ENCODE results near the gene CDK7.

Gene CDK7

DNA sequence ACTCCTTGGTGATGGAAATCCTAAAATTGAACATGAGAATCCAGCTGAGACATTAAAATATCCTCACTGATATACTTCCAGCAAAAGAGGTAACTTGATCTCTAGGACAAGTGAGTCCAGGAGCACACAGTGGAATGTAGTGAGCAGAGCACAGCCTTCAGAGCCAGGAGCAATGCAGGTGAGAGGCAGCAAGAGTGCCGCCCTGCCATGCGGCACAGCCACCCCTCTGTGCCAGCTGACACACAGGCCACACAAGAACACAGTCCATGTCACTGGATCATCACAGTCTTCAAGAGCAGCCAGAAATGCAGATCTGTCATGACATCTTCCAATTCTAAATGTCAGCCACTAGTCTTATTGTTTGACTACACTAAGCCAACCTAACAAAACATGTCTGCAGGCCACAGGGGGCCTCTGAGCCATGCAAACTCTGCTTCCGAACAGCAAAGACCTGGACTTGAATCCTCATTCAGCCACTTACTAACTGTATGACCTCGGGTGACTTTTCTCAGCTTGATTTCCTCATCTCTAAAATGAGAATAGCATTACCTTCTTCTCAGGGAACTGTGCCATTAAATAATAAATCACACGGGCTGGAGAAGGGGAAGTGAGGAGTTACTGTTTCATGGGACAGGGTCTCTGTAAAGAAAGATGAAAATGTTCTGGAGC lies 50.9 kb downstream of the CDK7 start:
- 0 out of 2 replicates have a peak, but pooled peaks cover 2% of the 10 kb centered on the region for H3K4me1 ChIP-seq
- H3K4me3 ChIP-seq: no peak overlapping the region
- no peaks in the 10 kb centered on the region for H3K27me3 ChIP-seq (ENCODE audit: low read depth)
- in situ Hi-C loops (cut with MboI; ENCODE audit: low sequenced_read_pairs): no loop called here
- no peaks in the 10 kb centered on the region for H3K9me3 ChIP-seq
- DNase-seq (ENCODE audit: low spot score in 2 of 2): no peak
- peaks cover 7% of the 10 kb centered on the region for H3K36me3 ChIP-seq (replicated peaks)

DNA sequence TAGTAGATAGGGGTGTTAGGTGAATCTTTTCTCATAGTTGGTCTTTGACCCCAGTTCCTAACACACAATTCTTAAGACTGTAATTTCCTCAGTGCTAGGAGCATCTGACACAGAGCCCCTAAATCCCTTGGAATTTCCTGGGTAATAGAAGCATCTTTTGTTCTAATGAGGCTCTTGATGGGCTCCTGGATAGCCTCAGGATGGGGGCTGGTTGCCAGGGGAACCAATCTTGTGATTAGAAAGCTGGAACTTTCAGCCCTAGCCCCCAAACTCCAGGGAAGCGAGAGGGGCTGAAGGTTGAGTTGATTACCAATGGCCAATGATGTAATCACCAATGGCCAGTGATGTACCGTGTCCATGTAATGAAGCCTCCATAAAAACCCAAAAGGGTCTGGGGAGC lies 53.4 kb downstream of the CDK7 start:
- in situ Hi-C loops (cut with MboI; ENCODE audit: low sequenced_read_pairs): no loop called here
- Histone ChIP-seq H3K4me3 (no peak overlapping the region), H3K4me1 (peaks cover 2% of the 10 kb centered on the region; the same call in 1 of the 2 replicates), H3K36me3 (replicated peaks) (no peaks in the 10 kb centered on the region; the same call in 1 of the 2 replicates), H3K27me3 (ENCODE audit: low read depth) (no peaks in the 10 kb centered on the region), H3K9me3 (no peaks in the 10 kb centered on the region)
- DNase-seq (ENCODE audit: low spot score in 2 of 2): no peak

DNA sequence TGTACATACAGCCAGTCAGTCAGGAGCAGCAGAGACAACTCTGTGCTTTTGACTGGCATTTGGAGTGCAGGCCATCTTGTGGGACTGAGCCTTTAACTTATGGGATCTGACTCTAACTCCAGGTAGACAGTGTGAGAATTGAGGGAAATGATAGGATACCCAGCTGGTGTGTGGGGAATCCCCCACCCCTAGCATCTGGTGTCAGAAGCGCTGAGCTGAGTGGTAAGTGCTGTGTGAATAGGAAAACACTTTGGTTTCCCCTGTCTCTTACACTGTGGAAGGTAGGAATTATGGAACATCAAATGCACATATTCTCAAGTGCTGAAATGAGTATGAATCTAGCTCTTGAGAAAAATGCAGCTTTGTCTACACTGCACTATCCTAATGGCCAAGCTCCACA lies 54.0 kb downstream of the CDK7 start:
- Histone ChIP-seq H3K9me3 (no peaks in the 10 kb centered on the region), H3K4me3 (no peak overlapping the region), H3K36me3 (replicated peaks) (no peaks in the 10 kb centered on the region; the same call in 1 of the 2 replicates), H3K4me1 (peaks cover 2% of the 10 kb centered on the region; the same call in 1 of the 2 replicates), H3K27me3 (ENCODE audit: low read depth) (no peaks in the 10 kb centered on the region)
- DNase-seq (ENCODE audit: low spot score in 2 of 2): no peak
- in situ Hi-C loops (cut with MboI; ENCODE audit: low sequenced_read_pairs): no loop called here

DNA sequence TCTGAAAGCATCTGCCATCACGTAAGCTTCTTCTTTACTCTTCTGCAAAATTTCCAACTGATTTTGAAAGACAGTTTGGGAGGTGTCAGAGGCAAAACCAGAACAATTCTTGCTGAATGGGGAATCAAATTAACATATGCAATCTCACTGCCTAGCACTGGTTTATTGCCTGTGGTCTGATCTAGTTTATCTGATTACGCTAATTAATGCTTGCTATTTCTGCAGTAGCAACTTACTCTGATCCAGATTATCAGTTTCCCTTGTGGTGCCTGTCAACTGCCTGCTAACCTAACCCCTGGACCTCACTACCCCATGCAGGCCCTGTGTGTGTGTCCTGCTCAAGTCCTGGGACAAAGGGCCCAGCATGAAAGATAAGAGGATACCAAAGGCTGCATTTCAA lies 57.6 kb downstream of the CDK7 start:
- in situ Hi-C loops (cut with MboI; ENCODE audit: low sequenced_read_pairs): no loop called here
- no peak for DNase-seq (ENCODE audit: low spot score in 2 of 2)
- Histone ChIP-seq H3K36me3 (replicated peaks) (no peaks in the 10 kb centered on the region; the same call in 1 of the 2 replicates), H3K27me3 (ENCODE audit: low read depth) (no peaks in the 10 kb centered on the region), H3K4me3 (no peak overlapping the region), H3K9me3 (no peaks in the 10 kb centered on the region), H3K4me1 (peaks cover 2% of the 10 kb centered on the region; the same call in 1 of the 2 replicates)

DNA sequence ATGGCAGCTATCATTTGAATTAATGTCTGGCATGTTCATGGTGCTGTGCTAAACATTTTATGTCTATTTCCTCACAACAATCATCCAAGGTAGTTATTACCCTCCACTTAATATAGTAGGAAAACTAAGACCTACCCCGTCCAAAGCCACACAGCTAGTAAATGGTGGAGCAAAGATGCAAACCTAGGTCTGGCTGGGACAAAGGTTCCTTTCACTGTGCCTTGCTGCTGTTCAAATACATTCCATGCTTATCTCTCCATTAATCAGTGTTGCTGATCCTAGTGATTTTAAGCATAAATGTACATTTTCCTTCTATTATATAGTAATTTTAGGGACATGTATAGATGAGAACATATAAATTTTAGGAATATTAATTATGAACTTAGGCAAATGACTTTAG lies 59.2 kb downstream of the CDK7 start:
- Histone ChIP-seq H3K27me3 (ENCODE audit: low read depth) (no peaks in the 10 kb centered on the region), H3K9me3 (no peaks in the 10 kb centered on the region), H3K4me3 (no peak overlapping the region), H3K4me1 (no peaks in the 10 kb centered on the region; the same call in 1 of the 2 replicates), H3K36me3 (replicated peaks) (no peaks in the 10 kb centered on the region; the same call in 1 of the 2 replicates)
- no peak for DNase-seq (ENCODE audit: low spot score in 2 of 2)
- in situ Hi-C loops (cut with MboI; ENCODE audit: low sequenced_read_pairs): no loop called here

DNA sequence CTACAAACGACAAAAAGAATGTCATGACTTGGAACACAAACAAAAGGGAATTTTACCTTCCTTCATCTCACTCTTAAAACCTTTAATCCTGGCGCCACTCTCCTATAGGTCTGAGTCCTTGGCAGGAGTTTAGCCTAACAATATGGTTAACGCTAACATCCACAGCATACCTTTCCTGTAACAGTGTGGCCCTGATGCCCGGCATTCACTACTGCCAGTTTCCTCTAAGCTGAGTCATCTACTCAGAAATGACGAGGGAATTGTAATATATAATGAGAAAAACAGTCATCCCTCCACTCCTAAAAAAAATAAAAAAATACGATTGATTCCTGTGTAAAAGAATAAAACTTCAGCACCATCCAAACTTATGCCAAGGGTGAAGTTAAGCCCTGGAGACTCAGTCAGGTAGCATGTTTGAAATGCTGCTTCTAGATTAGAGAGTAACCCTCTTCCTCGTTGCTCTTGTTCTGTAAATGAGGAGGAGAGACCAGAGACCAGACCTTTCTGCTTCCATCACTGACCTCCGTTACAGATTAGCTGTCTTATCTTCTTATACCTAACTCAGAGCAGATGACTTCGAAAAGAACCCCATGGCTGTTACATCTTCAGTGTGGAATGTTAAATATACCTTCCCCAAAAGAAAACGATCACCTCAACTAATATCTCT lies 60.5 kb downstream of the CDK7 start:
- DNase-seq (ENCODE audit: low spot score in 2 of 2): no peak

DNA sequence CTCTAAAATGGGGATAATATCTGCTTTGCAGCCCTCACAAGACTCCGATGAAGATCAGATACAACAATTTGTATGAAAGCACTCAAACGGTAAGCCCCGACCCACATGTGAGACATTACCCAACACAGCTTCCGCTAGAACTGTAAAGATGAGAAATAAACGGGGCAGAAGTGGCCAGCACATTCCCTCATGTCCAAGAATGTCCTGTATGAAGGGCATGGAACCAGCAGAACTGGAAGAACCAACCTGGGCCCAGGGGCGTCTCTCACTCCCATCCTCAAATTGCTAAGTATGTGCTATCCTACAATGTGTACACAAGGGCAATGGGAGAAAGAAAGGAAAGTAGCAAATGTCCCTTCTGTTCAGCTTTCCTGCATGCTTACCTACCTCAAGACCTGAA lies 64.9 kb downstream of the CDK7 start:
- Histone ChIP-seq H3K4me3 (no peak overlapping the region), H3K4me1 (no peaks in the 10 kb centered on the region), H3K9me3 (no peaks in the 10 kb centered on the region), H3K36me3 (replicated peaks) (no peaks in the 10 kb centered on the region; the same call in 1 of the 2 replicates), H3K27me3 (ENCODE audit: low read depth) (no peaks in the 10 kb centered on the region)
- no peak for DNase-seq (ENCODE audit: low spot score in 2 of 2)
- in situ Hi-C loops (cut with MboI; ENCODE audit: low sequenced_read_pairs): no loop called here

More for the DNA sequence above, 60.5 kb downstream of the CDK7 start:
- no peaks in the 10 kb centered on the region for H3K9me3 ChIP-seq
- no peaks in the 10 kb centered on the region for H3K27me3 ChIP-seq (ENCODE audit: low read depth)
- in situ Hi-C loops (cut with MboI; ENCODE audit: low sequenced_read_pairs): no loop called here
- H3K4me3 ChIP-seq: no peak overlapping the region
- no peaks in the 10 kb centered on the region; the same call in 1 of the 2 replicates for H3K4me1 ChIP-seq
- H3K36me3 ChIP-seq (replicated peaks): no peaks in the 10 kb centered on the region; the same call in 1 of the 2 replicates

DNA sequence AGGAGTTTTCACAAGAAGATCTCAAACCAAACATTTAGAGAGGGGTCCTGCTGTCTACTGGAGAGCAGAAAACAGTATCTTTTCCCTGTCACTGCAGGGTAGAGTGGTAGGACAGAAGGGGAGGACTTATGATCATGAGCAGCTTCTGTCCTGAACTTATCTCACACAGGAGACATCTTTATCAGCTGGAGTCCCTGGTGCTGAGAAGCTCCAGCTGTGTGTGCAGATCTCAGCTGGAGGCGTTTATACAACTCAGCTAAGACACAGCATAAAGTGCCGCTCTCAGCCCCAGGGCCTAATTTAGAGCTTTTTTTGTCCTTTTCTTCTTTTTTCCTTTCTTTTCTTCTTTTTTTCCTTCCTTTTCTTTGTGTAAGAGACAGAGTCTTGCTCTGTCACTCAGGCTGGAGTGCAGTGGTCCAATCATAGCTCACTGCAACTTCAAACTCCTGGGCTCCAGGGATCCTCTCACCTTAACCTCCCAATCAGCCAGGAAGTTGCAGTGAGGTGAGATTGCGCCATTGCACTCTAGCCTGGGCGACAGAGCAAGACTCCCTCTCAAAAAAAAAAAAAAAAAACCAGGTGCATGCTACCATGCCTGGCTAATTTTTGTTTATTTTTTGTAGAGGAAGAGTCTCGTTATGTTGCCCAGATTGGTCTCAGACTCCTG lies 66.0 kb downstream of the CDK7 start:
- in situ Hi-C loops (cut with MboI; ENCODE audit: low sequenced_read_pairs): no loop called here
- H3K4me1 ChIP-seq: no peaks in the 10 kb centered on the region
- H3K27me3 ChIP-seq (ENCODE audit: low read depth): no peaks in the 10 kb centered on the region
- no peak overlapping the region for H3K4me3 ChIP-seq
- no peaks in the 10 kb centered on the region for H3K9me3 ChIP-seq
- DNase-seq (ENCODE audit: low spot score in 2 of 2): no peak
- H3K36me3 ChIP-seq (replicated peaks): no peaks in the 10 kb centered on the region; the same call in 1 of the 2 replicates

DNA sequence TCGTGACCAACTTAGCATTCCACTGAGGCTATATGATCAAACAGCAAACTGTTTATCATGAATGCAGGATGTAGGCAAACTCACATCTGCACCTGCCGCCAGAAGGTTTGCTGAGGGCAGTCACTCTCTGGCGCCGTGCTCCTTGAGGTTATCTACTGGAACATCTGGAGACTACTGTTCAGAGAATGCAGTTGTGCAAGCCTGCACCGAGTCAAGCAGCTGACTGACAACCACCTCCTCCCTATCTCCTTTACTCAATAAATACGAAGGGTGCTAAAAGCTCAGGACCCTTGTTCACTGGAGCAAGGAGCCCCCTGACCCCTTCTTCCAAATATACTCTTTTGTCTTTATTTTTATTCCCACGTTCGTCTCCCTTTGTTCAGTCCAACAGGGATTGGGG lies 70.8 kb downstream of the CDK7 start:
- Histone ChIP-seq H3K4me1 (no peaks in the 10 kb centered on the region), H3K36me3 (replicated peaks) (peaks cover 14% of the 10 kb centered on the region), H3K4me3 (no peak overlapping the region), H3K27me3 (ENCODE audit: low read depth) (no peaks in the 10 kb centered on the region), H3K9me3 (peaks cover 16% of the 10 kb centered on the region)
- no peak for DNase-seq (ENCODE audit: low spot score in 2 of 2)
- in situ Hi-C loops (cut with MboI; ENCODE audit: low sequenced_read_pairs): no loop called here

DNA sequence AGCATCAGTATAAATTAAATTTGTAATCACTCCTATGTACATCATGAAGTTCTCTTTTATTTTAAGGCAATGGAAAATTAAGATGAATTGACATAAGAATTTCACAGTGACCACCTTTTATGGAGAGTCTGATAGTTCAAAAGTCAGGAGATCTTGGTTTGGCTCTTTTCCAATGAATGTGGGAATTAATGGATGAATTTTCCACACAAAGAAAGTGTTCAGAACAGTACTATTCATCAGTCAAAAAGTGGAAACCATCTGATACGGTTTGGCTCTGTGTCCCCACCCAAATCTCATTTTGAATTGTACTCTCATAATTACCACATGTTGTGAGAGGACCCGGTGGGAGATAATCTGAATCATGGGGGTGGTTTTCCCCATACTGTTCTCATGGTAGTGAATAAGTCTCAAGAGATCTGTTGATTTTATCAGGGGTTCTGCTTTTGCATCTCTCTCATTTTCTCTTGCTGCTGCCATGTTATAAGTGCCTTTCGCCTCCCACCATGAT lies 73.4 kb downstream of the CDK7 start:
- H3K4me3 ChIP-seq: no peak overlapping the region
- H3K36me3 ChIP-seq (replicated peaks): peaks cover 20% of the 10 kb centered on the region
- H3K27me3 ChIP-seq (ENCODE audit: low read depth): no peaks in the 10 kb centered on the region
- H3K4me1 ChIP-seq: no peaks in the 10 kb centered on the region
- in situ Hi-C loops (cut with MboI; ENCODE audit: low sequenced_read_pairs): no loop called here
- peaks cover 16% of the 10 kb centered on the region for H3K9me3 ChIP-seq
- no peak for DNase-seq (ENCODE audit: low spot score in 2 of 2)

DNA sequence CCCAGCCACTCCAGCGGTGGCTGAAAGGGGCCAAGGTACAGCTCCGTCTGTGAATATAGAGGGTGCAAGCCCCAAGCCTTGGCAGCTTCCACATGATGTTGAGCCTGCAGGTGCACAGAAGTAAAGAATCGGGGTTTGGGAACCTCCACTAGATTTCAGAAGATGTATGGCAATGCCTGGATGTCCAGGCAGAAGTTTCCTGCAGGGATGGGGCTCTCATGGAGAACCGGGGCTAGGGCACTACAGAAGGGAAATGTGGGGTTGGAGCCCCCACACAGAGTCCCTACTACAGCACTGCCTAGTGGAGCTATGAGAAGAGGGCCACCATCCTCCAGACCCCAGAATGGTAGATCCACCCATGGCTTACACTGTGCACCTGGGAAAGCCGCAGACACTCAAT lies 74.7 kb downstream of the CDK7 start:
- Histone ChIP-seq H3K4me3 (no peak overlapping the region), H3K36me3 (replicated peaks) (peaks cover 20% of the 10 kb centered on the region), H3K9me3 (peaks cover 16% of the 10 kb centered on the region), H3K4me1 (no peaks in the 10 kb centered on the region), H3K27me3 (ENCODE audit: low read depth) (no peaks in the 10 kb centered on the region)
- DNase-seq (ENCODE audit: low spot score in 2 of 2): no peak
- in situ Hi-C loops (cut with MboI; ENCODE audit: low sequenced_read_pairs): no loop called here

DNA sequence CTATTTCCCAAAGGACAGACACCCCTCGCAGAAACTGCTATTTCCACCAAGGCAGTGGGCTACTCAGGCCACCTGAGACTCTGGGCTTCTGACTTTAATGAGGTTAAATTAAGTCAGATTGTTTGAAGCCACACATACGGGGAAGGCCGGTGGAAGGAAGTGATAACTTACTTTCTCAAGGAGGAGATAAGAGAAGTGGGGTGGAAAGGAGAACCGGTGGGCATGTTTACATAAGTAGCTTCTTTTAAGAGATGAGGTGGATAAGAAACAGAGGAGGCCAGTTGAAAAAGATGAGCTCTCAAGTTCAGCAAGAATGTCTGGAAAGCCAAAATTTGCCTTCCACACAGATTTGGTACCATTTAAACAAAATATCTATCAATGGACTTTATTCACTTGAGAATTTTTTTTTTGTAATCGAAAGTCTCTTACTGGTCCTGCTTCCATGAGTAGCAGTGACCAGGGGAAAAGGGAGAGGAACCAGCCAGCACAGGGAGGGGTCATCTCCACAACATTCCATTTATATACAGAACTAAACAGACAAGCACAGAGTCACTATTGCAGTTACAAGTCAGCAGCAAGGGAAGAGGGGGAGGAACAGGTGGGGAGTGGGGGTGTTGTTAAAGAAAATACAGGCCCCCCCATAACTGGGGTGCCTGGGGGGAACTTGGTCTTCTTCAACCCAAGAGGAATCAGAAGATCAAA lies 77.9 kb downstream of the CDK7 start:
- no peaks in the 10 kb centered on the region for H3K27me3 ChIP-seq (ENCODE audit: low read depth)
- DNase-seq (ENCODE audit: low spot score in 2 of 2): no peak
- in situ Hi-C loops (cut with MboI; ENCODE audit: low sequenced_read_pairs): no loop called here
- H3K4me3 ChIP-seq: no peak overlapping the region
- H3K4me1 ChIP-seq: no peaks in the 10 kb centered on the region
- peaks cover 16% of the 10 kb centered on the region for H3K9me3 ChIP-seq
- H3K36me3 ChIP-seq (replicated peaks): peaks cover 20% of the 10 kb centered on the region

DNA sequence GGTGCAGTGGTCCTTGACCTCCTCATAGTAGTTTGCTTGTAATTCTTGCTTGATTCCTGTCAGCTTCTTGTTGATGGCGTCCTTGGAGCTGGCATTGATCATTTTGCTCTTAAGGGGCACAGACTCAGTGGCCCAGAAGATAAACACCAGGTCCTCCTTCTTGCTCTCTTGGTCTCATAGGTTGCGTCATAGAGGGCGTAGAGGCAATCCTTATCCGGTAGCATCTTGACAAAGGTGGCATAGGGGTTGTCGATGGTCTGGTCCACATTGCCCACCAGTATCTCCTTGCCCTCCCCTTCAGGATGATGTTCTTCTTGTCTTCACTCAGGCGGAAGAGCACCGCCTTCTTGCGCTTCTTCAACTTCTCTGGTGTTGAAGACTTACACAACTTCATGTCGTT lies 78.7 kb downstream of the CDK7 start:
- Histone ChIP-seq H3K4me3 (no peak overlapping the region), H3K9me3 (peaks cover 16% of the 10 kb centered on the region), H3K36me3 (replicated peaks) (peaks cover 20% of the 10 kb centered on the region), H3K27me3 (ENCODE audit: low read depth) (no peaks in the 10 kb centered on the region), H3K4me1 (no peaks in the 10 kb centered on the region)
- DNase-seq (ENCODE audit: low spot score in 2 of 2): no peak
- in situ Hi-C loops (cut with MboI; ENCODE audit: low sequenced_read_pairs): no loop called here

Data from HAP-1 (cell line).